Natural killer cell (primary cell): ENCODE measurements around the gene CCDC57. TPM values are rescaled to one million over a fixed set of nuclear protein-coding genes. Genes with fewer than 3 reads are reported as not detected.
A peak's percentile ranks its signal among the peaks of the same experiment; 100 is the strongest.

ENCODE experiments used
- ATAC-seq, 3 donors: fragments of 150-1000 bp in 2 of 3; fragments of 200-7000 bp in 1 of 3; cut with Tn5 transposase; 1 replicate in 1 of 3; 2 replicates in 2 of 3; pipeline ENCODE4 v1.10.0; 2021; ENCODE audit warnings: mild to moderate bottlenecking in 2 of 3, moderate library complexity in 2 of 3
- DNase-seq, 2 donors: peaks; one replicate each; pipeline versions ENCODE4 v3.0.0 to v3.0.0-alpha.2; 2013 to 2021; ENCODE audit warnings: mixed read lengths in 1 of 2
- H3K27ac ChIP-seq: one replicate; pipeline ENCODE4 v1.5.1; 2013; ENCODE audit warnings: mild to moderate bottlenecking, low read length
- H3K27me3 ChIP-seq: one replicate; pipeline ENCODE4 v1.6.1; 2013; ENCODE audit warnings: low read length; ENCODE audit not compliant: control insufficient read depth, insufficient read depth
- H3K36me3 ChIP-seq: one replicate; pipeline ENCODE4 v1.6.1; 2013; ENCODE audit warnings: low read length; ENCODE audit not compliant: control insufficient read depth, insufficient read depth
- H3K4me1 ChIP-seq: one replicate; pipeline ENCODE4 v1.6.1; 2013; ENCODE audit warnings: low read length; ENCODE audit not compliant: control insufficient read depth, insufficient read depth
- H3K4me3 ChIP-seq: one replicate; pipeline ENCODE4 v1.5.1; 2013; ENCODE audit warnings: low read length
- H3K9me3 ChIP-seq: one replicate; pipeline ENCODE4 v1.6.1; 2013; ENCODE audit warnings: low read length; ENCODE audit not compliant: control insufficient read depth, insufficient read depth
- H3K27ac Mint-ChIP-seq, 2 donors: one replicate each; pipeline ENCODE4 v1.8.0; 2022; ENCODE audit warnings: mild to moderate bottlenecking in 2 of 2, mixed read lengths in 2 of 2, moderate library complexity in 1 of 2
- H3K27me3 Mint-ChIP-seq, 2 donors: one replicate each; pipeline ENCODE4 v1.8.0; 2022; ENCODE audit warnings: low read depth in 2 of 2, mixed read lengths in 2 of 2
- H3K36me3 Mint-ChIP-seq: one replicate; pipeline ENCODE4 v1.8.0; 2022; ENCODE audit warnings: mixed read lengths
- H3K4me1 Mint-ChIP-seq, 2 donors: one replicate each; pipeline ENCODE4 v1.8.0; 2022; ENCODE audit warnings: mixed read lengths in 2 of 2
- H3K4me3 Mint-ChIP-seq: one replicate; pipeline ENCODE4 v1.8.0; 2022; ENCODE audit warnings: mild to moderate bottlenecking, moderate library complexity, mixed read lengths
- H3K9me3 Mint-ChIP-seq, 2 donors: one replicate each; pipeline ENCODE4 v1.8.0; 2022; ENCODE audit warnings: mixed read lengths in 2 of 2
- WGBS: methylation state at CpG from one replicate; pipeline ENCODE4 v1.1.7; 2013; ENCODE audit warnings: missing lambda C conversion rate; ENCODE audit not compliant: insufficient coverage; 5-methylcytosine and 5-hydroxymethylcytosine counted together
- intact Hi-C: fragments of 100-400 bp; cut with micrococcal nuclease; formaldehyde crosslinking; loops from one replicate; pipeline ENCODE4 v1.14.2; 2022
- total RNA-seq, 4 donors: library from RNA; stranded (reverse); fragments of 120-200 nt in 1 of 4; gene quantifications; one replicate each; pipeline versions ENCODE4 v1.2.3 to v1.2.4, GENCODE V29; 2013 to 2022
- TF ChIP-seq, protein P1 (sequence below): fragments of 200-600 bp; IDR thresholded peaks from one replicate; pipeline ENCODE4 v1.8.0; 2022; ENCODE audit warnings: antibody characterized with exemption

CCDC57 gene
- total RNA-seq, 3 donors from 2014 or later (not counting 1 experiment from before 2014, with no cell fraction given), result 69.7 to 79.2 (median 75.1) TPM

DNA sequence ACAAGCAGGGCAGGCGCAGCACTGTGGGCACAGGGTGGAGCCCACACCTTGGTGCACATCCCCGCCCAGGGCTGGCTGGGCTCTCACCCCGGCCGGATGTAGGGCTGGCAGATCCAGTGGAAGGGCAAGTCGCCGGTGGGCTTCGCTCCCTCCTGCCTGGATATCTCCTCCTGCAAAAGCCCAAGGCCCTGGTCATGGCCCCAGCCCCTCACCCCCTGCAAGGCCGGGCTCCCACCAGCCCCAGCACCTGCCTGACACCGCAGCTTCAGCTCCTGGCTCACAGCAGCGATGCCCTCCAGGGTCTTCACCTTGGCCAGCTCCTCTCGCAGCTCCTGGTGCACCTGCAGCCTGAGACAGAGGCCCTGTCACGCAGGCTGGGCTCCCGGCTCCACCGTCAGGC, 152.0 kb downstream of the CCDC57 start:
- H3K9me3 Mint-ChIP-seq, result no peaks in the 10 kb centered on the region
- no peak for ATAC-seq
- no peak for DNase-seq
- intact Hi-C loops, result no loop called here
- H3K4me3 Mint-ChIP-seq, result no peak overlapping the region
- Histone ChIP-seq H3K36me3 (peaks cover 40% of the 10 kb centered on the region), H3K27me3 (no peaks in the 10 kb centered on the region), H3K4me1 (peaks cover 20% of the 10 kb centered on the region), H3K9me3 (no peaks in the 10 kb centered on the region), H3K27ac (no peak overlapping the region), H3K4me3 (no peak overlapping the region)
- H3K36me3 Mint-ChIP-seq, result no peaks in the 10 kb centered on the region
- peak overlapping the region in 1 of 2 donors; percentile 42 for H3K27ac Mint-ChIP-seq
- 94% methylated on average over 14 of the region's 14 CpGs for WGBS
- H3K4me1 Mint-ChIP-seq, result peaks cover 0 to 12% of the 10 kb centered on the region in 2 donors
- TF ChIP-seq, protein P1, sequence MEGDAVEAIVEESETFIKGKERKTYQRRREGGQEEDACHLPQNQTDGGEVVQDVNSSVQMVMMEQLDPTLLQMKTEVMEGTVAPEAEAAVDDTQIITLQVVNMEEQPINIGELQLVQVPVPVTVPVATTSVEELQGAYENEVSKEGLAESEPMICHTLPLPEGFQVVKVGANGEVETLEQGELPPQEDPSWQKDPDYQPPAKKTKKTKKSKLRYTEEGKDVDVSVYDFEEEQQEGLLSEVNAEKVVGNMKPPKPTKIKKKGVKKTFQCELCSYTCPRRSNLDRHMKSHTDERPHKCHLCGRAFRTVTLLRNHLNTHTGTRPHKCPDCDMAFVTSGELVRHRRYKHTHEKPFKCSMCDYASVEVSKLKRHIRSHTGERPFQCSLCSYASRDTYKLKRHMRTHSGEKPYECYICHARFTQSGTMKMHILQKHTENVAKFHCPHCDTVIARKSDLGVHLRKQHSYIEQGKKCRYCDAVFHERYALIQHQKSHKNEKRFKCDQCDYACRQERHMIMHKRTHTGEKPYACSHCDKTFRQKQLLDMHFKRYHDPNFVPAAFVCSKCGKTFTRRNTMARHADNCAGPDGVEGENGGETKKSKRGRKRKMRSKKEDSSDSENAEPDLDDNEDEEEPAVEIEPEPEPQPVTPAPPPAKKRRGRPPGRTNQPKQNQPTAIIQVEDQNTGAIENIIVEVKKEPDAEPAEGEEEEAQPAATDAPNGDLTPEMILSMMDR, result no peak
- H3K27me3 Mint-ChIP-seq, result no peaks in the 10 kb centered on the region

DNA sequence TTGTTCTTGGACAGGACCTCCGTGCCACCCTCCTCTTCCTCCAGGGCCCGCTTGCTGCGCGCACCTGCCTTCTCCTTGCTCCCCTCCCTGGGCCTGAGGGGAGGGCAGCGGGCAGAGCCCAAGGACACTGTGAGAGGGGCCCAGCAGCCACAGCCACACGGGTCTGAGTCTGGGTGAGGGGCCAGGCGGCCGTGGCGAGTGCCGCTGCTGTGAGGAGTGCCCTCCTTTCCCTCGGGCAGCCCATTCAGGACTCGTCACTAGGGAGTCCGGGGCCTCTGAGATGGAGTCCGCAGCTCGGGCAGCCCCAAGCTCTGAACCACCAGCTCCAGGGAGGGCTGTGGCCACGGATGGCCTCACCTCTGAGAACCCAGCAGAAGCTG, 152.7 kb downstream of the CCDC57 start:
- Mint-ChIP-seq H3K27me3 (no peaks in the 10 kb centered on the region), H3K4me1 (peaks cover 0 to 14% of the 10 kb centered on the region in 2 donors), H3K27ac (peak overlapping the region in 1 of 2 donors; percentile 42), H3K4me3 (no peak overlapping the region), H3K9me3 (no peaks in the 10 kb centered on the region), H3K36me3 (no peaks in the 10 kb centered on the region)
- H3K27ac ChIP-seq, result no peak overlapping the region
- WGBS, result 93% methylated on average over 16 of the region's 16 CpGs
- ATAC-seq, result no peak
- intact Hi-C loops, result no loop called here
- peaks cover 17% of the 10 kb centered on the region for H3K4me1 ChIP-seq
- no peaks in the 10 kb centered on the region for H3K27me3 ChIP-seq
- H3K9me3 ChIP-seq, result no peaks in the 10 kb centered on the region
- TF ChIP-seq, protein P1, result no peak
- no peak for DNase-seq
- no peak overlapping the region for H3K4me3 ChIP-seq
- peaks cover 45% of the 10 kb centered on the region for H3K36me3 ChIP-seq

DNA sequence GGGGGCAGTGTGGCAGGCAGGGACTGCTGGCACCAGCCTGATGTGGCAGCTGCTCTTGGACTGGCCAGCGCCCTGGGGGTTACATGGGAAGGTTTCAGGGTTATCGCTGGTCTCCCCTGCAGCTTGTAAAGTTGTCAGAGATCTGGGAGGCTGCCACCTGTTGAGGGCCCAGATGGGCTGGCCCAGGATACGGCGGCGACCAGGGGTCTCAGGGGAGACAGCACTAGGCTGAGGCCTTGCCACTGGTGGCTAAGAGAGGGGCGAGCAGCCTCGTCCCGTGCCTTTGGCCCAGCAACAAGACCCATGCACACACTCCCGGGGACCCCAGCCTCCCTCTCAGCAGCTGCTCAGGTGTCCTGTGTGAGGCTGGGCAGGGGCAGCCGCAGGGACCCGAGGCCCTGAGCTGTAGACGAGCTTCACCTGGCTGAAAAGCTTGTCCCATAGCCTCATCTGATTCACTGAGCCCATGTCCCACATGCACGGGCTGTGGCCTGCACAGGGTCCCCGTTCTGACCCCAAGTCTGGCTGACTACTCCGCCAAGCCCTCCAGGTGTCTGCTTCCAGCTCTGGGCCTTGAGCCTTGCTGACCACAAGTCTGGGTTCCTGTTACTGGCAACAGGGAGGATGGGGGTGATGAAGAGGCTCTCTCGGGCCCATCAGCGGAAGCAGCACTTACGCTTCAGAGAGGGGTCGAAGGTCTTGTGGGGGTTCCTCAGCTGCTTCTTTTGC, 153.2 kb downstream of the CCDC57 start:
- Histone ChIP-seq H3K27me3 (no peaks in the 10 kb centered on the region), H3K27ac (no peak overlapping the region), H3K36me3 (peaks cover 50% of the 10 kb centered on the region), H3K4me3 (no peak overlapping the region), H3K4me1 (peaks cover 12% of the 10 kb centered on the region), H3K9me3 (no peaks in the 10 kb centered on the region)
- no peak overlapping the region for H3K27ac Mint-ChIP-seq
- no peaks in the 10 kb centered on the region for H3K9me3 Mint-ChIP-seq
- peaks cover 0 to 14% of the 10 kb centered on the region in 2 donors for H3K4me1 Mint-ChIP-seq
- DNase-seq (no peak), ATAC-seq (no peak)
- no peaks in the 10 kb centered on the region for H3K36me3 Mint-ChIP-seq
- no peak overlapping the region for H3K4me3 Mint-ChIP-seq
- intact Hi-C loops, result no loop called here
- TF ChIP-seq, protein P1, result no peak
- no peaks in the 10 kb centered on the region for H3K27me3 Mint-ChIP-seq
- 91% methylated on average over 19 of the region's 19 CpGs for WGBS

DNA sequence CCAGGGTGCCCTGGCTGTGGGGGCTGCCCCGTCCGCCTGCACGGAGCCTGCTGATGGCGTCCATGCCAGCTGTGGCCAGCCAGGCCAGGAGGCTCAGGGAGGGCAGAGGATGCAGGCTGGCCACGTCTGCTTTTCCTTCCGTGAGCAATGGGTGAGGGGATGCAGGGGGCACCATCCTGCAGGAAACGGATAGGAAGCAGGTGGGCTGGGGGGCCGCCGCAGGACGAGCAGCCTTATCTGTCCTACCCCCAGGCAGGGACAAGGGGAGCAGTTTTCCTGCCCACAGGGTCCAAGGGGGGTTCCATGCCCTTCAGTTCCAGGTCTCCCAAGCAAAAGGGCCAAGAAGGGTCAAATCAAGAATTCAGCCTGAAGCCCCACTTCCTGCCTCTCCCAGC, 153.8 kb downstream of the CCDC57 start:
- no peaks in the 10 kb centered on the region for H3K9me3 Mint-ChIP-seq
- ATAC-seq, result no peak
- H3K4me1 Mint-ChIP-seq, result peaks cover 0 to 13% of the 10 kb centered on the region in 2 donors
- H3K4me3 ChIP-seq, result no peak overlapping the region
- no peaks in the 10 kb centered on the region for H3K36me3 Mint-ChIP-seq
- H3K36me3 ChIP-seq, result peaks cover 55% of the 10 kb centered on the region
- H3K4me1 ChIP-seq, result peaks cover 8% of the 10 kb centered on the region
- intact Hi-C loops, result no loop called here
- 91% methylated on average over 10 of the region's 10 CpGs for WGBS
- DNase-seq, result no peak
- H3K27ac ChIP-seq, result no peak overlapping the region
- no peaks in the 10 kb centered on the region for H3K27me3 Mint-ChIP-seq
- H3K27me3 ChIP-seq, result no peaks in the 10 kb centered on the region
- H3K4me3 Mint-ChIP-seq, result no peak overlapping the region
- H3K9me3 ChIP-seq, result no peaks in the 10 kb centered on the region
- TF ChIP-seq, protein P1, result no peak
- H3K27ac Mint-ChIP-seq, result no peak overlapping the region
